M059J (cell line): ENCODE measurements around the gene ZNG1F. TPM values are rescaled to one million over a fixed set of nuclear protein-coding genes. Genes with fewer than 3 reads are reported as not detected.
"Not testable (repeated sequence)": the region's sequence is repeated elsewhere in the genome, so short reads cannot be mapped to it uniquely, and the experiment has no call there.

ENCODE experiments used
- DNase-seq: peaks from one replicate; pipeline ENCODE4 v3.0.0-alpha.2; 2012; ENCODE audit warnings: low read depth
- total RNA-seq: library from RNA; depleted of rRNA; stranded (reverse); fragments of >200 nt; shearing (Covaris generic); gene quantifications from 2 replicates; pipeline ENCODE4 v1.2.3, GENCODE V29; 2014

ZNG1F gene
- total RNA-seq, 1 experiment from 2014 or later: 3.9 TPM

DNA sequence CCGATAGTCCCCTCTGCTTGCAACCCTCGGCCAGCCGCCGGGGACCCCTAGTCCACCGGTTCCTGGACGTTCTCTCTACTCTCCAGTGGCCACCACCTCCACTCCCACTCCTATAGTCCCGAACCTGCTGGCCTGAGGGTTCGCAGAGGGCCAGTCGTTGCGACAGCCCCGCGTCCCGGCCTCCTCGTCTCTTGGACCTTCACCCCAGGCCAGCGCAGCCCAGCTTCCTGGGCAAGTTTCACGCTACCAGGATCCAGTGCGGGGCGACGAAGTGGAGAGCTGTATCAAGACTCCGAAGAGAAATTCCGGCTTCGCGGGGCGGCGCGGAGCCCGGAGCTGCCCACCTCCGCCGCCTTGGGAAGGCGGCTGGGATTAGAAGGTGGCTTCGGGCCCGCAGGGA, 65.7 kb downstream of the ZNG1F start:
- DNase-seq: not testable (repeated sequence)

DNA sequence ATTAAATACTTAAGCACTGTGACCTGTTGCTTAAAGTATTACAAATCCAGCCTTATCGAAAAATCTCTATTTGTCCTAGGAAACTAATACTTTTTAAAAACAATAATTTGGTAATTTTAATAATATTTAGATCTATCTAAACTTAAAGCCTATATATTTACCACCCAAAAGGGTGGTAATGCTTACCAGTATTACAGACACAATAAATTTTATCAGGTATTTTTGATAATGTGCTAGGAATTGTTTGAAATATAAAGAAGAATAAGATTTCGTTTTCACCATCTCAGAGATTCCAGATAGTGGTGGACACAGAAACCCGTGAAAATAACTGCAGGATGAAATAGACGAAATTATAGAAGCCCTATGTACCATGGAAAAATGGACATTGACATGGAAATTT, 68.4 kb downstream of the ZNG1F start:
- DNase-seq: not testable (repeated sequence)

DNA sequence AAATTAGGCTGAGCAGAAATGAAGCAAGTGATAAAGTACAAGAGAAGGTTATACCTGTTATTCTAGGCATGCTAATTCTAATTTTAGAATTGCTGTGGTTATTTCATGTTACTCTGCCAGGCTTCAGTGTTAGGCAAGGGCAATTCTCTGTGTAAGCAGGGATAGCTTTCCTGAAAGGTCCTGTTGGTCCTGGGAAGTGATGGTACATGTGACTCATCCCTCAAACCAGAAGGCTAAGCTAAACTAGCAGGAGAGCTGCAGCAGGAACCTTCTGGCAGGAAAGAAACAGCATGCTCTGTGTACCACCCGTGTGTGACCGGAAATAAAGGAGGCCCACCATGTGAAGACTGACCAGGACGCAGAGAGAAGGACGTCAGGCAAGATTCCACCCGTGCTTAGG, 69.4 kb downstream of the ZNG1F start:
- not testable (repeated sequence) for DNase-seq

DNA sequence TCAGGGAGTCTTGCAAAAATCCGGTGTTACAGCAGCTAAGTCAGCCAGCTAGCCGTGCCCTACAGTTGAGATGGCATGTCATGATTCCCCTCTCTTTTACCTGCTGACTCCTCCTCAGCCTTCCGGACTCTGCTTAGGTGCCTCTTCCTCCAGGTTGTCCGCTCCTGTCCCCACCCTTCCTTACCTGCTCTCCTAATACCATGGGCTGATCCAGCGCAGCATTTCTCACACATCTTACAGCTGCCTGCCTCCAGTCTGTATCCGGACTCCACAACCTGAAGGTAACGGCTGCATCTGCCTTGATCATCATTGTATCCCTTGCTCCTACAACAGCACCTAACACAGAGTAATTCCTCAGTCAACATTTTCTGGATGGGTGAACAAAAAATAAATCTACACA, 69.8 kb downstream of the ZNG1F start:
- not testable (repeated sequence) for DNase-seq

- not testable (repeated sequence) for DNase-seq
Observed at GRCh38 chr9:41113348-41113747, 75.8 kb downstream of the ZNG1F start.

- DNase-seq: not testable (repeated sequence)
Observed at GRCh38 chr9:41111414-41111813, 77.7 kb downstream of the ZNG1F start.

- not testable (repeated sequence) for DNase-seq
Observed at GRCh38 chr9:41110913-41111312, 78.2 kb downstream of the ZNG1F start.

DNA sequence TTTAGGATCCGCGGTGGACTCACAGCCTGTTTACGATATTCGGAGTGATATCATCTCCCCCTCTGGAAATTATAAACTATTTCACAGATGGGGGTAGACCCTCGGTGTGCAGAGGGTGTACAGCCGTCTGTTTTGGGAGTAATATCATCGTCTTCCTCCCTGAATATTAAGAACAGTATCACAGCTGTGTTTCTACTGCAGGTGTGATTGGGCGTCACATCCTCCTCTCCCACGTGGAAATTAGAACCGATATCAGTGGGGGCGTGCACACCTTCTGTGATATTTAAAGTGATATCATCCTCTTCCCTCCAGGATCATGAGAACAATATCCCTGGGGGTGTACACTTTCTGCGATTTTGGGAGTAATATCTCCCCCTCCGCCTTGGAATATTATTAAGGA, 79.9 kb downstream of the ZNG1F start:
- not testable (repeated sequence) for DNase-seq

DNA sequence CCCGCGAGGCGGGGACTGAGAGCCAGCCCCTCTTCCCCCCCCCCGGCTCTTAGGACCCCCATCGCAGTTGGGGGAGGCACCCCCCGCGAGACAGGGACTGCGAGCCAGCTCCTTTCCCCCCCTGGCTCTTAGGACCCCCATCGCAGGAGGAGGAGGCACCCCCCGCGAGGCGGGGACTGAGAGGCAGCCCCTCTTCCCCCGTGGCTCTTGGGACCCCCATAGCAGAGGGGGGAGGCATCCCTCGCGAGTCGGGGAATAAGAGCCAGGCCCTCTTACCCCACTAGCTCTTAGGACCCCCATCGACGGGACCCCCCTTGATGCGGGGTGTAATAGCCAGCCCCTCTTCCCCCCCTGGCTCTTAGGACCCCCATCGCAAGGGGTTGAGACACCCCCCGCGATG, 80.3 kb downstream of the ZNG1F start:
- DNase-seq: not testable (repeated sequence)

- DNase-seq: not testable (repeated sequence)
Observed at GRCh38 chr9:41106472-41107116, 82.5 kb downstream of the ZNG1F start.

DNA sequence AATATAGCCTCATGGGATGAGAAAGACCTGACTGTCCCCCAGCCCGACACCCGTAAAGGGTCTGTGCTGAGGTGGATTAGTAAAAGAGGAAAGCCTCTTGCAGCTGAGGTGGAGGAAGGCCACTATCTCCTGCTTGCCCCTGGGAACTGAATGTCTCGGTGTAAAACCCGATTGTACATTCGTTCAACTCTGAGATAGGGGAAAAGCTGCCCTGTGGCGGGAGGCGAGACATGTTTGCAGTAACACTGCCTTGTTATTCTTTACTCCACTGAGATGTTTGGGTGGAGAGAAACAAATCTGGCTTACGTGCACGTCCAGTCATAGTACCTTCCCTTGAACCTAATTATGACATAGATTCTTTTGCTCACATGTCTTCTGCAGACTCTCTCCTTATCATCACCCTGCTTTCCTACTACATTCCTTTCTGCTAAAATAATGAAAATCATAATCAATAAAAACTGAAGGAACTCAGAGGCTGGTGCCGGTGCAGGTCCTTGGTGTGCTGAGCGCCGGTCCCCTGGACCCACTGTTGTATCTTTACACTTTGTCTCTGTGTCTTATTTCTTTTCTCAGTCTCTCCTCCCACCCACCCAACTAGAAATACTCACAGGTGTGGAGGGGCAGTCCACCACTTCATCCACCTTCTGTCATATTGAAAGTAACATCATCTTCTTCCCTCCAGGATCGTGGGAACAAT, 83.4 kb downstream of the ZNG1F start:
- DNase-seq: not testable (repeated sequence)

GRCh38 chr9:41104542-41104941, 84.6 kb downstream of the ZNG1F start:
- DNase-seq: not testable (repeated sequence)

DNA sequence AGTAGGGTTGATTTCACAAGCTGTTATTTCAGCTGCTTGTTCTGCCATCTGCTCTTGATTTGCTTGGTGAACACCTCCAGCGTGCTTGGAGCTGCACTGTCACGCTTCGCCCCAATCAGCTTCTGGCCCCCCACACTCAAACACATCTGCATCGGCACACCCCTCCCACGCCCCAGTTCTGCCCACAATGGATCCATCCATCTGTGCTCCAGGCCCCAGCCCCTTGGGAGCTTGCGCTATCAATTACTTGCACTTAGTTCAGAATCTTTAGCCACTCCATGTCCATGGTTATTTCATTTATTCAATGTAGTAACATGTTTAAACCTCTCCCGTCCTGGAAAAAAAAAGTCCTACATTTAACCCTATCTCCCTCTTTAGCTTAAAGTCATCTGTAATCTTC, 88.6 kb downstream of the ZNG1F start:
- DNase-seq: not testable (repeated sequence)

GRCh38 chr9:41098759-41099158, 90.4 kb downstream of the ZNG1F start:
- peak; percentile 14 for DNase-seq

GRCh38 chr9:41095060-41095459, 94.1 kb downstream of the ZNG1F start:
- not testable (repeated sequence) for DNase-seq

GRCh38 chr9:41094010-41094773, 94.9 kb downstream of the ZNG1F start:
- peak; percentile 37 for DNase-seq

DNA sequence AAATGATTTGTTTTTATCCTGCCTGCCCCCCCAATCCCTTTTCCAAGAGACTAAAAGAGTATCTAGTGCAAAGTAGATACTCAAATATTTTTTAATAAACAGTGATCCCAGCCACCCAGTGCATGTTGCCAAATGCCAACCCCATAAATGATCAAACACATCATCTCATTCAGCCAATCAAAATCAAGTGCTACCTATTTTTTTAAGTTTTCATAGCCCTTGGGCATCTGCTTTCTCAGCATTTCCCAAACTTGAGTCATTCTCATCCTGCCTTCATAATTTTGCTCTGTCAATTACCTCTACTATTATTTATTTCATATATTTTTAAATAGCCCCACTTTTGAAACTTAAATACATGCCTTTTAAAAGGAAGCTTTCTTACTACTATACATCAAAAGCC, 98.2 kb downstream of the ZNG1F start:
- not testable (repeated sequence) for DNase-seq

DNA sequence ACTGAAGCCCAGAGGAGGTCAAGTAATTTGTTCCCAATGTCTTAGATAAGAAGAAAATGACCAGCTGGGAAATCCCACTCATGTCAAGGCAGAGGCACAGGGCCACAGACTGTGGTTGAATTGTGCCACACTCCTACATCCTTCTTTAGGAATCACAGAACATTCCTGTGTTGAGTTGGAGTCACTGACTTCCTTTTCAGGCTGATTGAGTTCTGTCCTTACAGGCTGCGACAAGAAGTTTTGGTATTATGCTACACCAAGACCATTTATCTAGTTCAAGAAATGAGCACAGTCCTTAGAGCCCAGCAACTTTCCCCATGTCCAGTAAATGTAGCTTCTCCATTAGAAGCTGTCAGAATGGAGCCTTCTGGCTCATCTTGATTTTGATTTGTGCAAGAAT, 98.7 kb downstream of the ZNG1F start:
- peak; percentile 2 for DNase-seq

DNA sequence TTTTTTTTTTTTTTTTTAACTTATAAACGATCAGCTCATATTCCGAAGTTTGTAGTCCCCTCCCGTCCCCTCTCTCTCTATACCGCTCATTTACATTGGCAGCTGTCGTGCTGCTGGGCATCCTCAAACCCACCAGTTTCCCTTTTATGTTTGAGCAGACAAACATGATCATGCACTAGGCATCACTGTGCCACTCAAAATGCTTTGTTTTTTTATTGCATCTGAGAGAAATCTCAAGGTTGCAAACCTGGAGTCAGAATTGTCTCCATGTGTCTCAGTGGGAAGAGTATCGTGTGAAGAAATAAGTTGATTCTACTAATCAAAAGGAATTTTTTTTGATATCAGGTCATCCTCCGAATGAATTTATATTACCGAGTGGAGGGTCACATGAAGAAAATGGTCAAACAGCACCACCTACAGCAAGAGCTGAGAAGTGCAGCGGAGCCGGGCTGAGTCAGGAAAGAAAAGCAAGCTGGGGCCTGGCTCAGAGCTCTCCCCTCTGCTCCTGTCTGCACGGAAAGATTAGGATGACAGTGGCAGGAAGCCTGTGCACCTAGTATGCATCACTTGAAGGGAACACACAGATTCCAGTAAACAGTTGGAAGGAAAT, 100.6 kb downstream of the ZNG1F start:
- DNase-seq: not testable (repeated sequence)

DNA sequence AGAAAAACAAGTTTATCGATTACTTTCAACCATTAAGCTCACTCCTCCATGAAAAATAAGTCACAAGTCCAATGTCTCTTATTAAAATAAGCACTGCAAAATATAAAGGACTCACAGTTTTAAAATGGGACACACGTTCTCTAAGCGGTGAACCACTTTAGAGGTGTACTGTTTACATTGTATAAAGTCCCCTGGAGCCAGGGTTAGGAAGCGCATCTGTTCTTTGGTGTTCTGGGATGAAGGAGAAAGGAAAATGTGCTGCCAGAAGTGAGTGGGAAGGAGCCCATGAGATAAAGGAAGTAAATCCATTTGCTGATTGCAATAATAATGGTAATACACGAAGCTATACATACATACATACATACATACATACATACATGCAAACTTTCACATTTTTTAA, 101.2 kb downstream of the ZNG1F start:
- not testable (repeated sequence) for DNase-seq

DNA sequence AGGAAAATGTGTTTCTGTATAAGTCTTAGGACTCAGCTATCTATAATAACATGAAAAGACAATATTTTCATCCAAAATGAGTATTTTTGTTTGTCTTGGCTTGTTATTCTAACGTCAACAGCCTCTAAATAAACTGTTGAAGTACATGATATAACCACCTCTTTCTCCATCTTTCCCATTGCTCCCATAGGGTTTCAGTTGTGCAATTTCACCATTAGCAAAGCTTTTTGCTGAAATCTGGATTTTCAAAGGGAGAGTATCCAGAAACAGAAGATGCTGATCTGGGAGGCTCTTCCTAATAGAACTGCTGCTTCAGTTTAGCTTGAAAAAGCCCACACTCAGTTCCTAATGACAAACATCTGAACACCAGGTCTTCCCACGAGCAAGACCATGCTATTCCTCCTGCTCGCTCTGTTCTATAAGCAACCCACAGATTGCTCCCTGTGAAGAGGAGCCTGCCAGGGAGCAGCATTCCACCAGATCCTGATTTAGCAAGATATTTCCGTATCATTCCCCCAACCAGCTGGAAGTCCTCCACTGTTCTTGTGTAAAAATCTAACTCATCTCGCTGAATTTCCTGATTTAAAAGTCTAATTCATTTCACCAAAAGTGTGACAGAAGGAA, 101.8 kb downstream of the ZNG1F start:
- not testable (repeated sequence) for DNase-seq

DNA sequence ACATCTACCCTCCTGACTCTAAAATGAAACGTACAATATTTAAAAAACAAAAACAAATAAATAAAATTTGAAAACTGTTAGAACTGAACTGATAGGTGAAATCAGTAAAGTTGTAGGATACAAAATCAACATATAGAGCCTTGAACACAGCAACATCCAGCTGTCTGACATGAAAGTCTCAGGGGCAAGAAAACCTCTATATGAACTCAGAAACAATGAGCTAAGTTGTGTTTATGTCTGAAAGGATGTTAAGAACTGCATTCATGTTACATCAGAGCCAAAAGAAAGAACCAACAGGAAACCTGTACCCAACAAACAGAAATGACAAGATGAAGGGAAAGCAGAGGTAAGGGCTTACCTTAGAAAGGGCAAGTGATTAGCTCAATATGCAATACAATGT, 102.4 kb downstream of the ZNG1F start:
- DNase-seq: not testable (repeated sequence)
